ENCODE measurements around the gene PDXP. TPM values are rescaled to one million over a fixed set of nuclear protein-coding genes. Genes with fewer than 3 reads are reported as not detected.
"Not testable (repeated sequence)": the region's sequence is repeated elsewhere in the genome, so short reads cannot be mapped to it uniquely, and the experiment has no call there.

Gene PDXP
- total RNA-seq, 1 donor from 2014 or later, result 6.7 TPM

- DNase-seq (ENCODE audit: low read depth in 2 of 2), result no peak
These were observed 11.2 kb upstream of the PDXP start for GRCh38 chr22:37647317-37647716.

- no peak for DNase-seq (ENCODE audit: low read depth in 2 of 2)
These were observed 10.6 kb upstream of the PDXP start for GRCh38 chr22:37647928-37648327.

DNA sequence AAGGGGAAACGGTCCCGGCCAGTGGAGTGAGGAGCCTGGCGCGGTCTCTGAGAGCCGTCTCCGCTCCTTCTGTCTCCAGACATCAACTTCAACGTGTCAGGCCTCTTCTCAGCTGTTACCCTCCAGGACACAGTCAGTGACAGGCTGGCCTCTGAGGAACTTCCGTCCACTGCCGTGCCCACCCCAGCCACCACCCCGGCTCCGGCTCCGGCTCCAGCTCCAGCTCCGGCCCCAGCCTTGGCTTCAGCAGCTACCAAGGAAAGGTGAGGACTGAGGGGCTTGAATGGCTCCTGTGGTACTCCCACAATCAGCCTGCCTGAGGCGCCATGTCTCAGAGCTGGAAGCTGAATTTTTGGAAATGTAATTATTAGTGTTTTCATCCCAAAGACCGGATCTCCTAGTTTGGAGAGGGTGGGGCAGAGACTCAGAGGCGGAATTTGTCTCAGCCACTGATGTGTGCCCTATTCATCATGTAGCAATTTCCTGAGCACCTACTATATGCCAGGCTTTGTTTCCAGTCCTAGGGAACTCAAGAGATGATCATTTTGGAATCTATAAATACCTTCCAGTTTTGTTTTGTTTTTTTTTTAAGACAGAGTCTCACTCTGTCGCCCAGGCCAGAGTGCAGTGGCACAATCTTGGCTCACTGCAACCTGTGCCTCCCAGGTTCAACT lies 7.9 kb upstream of the PDXP start:
- no peak for DNase-seq (ENCODE audit: low read depth in 2 of 2)

DNA sequence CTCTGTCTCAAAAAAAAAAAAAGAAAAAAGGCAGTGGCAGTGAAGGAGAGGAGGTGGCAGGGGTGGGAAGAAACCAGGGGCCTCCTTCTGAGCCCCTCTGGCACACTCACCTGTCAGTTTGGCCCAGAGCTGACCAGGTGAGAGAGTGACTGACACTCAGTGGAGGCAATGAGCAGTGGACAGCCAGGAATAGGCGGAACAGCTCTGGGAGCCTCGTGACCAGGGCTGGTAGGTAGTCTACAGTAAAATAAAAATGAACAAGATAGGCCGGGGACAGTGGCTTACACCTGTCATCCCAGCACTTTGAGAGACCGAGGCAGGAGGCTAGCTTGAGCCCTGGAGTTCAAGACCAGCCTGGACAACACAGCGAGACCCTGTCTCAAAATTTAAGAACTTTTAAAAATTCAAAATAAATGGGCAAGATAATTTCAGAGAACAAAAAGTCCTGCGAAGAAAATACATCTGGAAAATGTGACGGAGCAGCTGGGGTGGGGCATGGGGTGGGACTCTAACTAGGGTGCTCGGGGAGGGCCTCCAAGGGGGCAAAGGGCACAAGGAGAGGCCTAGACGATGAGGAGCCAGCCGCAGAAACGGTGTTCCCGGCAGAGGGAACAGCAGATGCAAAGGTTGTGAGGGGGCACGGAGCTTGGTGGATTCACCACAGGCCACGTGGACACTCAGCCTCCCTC lies 3.8 kb upstream of the PDXP start:
- no peak for DNase-seq (ENCODE audit: low read depth in 2 of 2)

- DNase-seq (ENCODE audit: low read depth in 2 of 2), result no peak
These were observed 3.3 kb upstream of the PDXP start for GRCh38 chr22:37655252-37655563.

GRCh38 chr22:37656583-37656982 lies 1.9 kb upstream of the PDXP start:
- not testable (repeated sequence) for DNase-seq (ENCODE audit: low read depth in 2 of 2)

GRCh38 chr22:37657590-37658132 lies 862 bp upstream of the PDXP start:
- DNase-seq (ENCODE audit: low read depth in 2 of 2), result peak in 1 of 2 donors; percentile 28

DNA sequence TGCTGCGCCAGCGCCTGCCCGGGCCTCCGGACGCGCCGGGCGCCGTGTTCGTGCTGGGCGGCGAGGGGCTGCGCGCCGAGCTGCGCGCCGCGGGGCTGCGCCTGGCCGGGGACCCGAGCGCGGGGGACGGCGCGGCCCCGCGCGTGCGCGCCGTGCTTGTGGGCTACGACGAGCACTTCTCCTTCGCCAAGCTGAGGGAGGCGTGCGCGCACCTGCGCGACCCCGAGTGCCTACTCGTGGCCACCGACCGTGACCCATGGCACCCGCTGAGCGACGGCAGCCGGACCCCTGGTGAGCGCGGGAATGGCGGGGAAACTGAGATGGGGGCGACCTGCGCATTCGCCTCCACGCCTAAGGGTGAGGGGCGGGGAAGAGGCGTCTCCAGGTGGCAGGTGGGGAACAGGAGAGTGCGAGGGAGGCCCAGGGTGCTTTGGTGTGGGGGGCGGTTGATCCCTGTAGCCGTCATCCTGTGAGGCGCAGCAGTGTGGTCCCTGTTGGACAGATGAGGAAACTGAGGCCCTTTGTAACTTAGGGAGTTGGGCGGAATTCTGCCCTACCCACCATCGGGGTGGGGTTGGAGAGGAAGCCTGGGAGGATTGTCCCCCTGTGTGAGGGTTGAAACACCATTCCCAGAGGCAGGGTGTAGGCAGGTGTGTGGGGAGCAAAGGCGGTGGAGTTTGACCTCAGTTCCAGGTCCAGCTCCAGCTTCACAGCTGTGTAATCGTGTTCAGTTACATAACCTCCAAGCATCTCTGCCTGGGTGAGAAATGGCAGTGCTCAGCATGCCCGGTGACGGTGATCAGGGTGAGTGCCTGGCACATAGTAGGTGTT lies 758 bp downstream of the PDXP start:
- no peak for DNase-seq (ENCODE audit: low read depth in 2 of 2)

- no peak for DNase-seq (ENCODE audit: low read depth in 2 of 2)
These were observed 1.6 kb downstream of the PDXP start for GRCh38 chr22:37659897-37660708.

DNA sequence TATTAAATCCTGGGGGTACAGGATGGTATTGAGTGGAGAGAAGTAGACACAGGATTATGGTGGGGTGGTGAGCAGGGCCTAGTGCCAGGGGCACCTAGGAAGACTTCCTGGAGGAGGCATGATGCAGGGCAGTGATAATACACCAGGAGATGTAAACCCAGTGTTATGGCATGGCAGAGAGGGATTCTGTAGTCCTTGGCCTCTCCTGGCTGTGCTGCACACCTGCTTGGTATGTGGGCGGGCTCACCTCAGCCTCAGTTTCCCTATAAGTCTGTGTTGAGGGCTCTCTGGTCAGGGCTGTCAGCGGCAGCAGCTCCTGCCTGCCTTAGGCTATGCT lies 2.2 kb downstream of the PDXP start:
- no peak for DNase-seq (ENCODE audit: low read depth in 2 of 2)

DNA sequence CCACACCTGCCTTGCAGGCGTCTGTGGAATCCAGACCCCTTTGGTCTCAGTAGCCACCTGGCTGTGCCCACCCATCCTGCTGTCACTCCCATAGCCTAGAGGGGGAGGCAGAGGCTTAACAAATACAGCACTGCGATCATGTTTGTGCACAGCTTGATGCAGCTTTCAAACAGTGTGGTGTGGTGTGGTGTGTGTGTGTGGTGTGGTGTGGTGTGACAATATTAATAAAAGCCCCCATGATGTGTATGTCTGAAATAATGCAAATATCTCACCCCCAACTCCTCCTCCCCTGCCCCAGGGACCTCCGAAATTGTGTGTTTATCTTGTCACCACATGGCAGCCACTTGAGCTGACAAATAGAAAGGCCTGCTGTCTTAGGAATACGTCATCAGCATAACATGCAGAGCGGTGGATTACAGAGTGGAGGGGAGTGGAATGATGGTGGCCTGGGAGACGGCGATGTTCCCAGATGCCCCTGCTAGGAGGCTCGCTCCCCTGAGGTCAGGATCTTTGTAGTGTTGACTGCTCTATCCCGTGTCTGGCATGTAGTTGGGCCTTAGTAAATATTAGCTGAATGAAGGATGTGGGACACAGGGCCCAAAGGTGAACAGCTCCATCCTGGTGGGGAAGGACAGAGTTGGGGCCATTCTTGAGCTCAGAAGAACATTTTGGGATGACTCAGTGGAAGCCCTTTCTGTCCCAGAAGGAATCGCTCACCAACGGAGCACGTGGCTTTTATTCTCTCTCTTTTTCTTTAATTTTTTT lies 2.8 kb downstream of the PDXP start:
- DNase-seq (ENCODE audit: low read depth in 2 of 2), result peak in 1 of 2 donors; percentile 53

GRCh38 chr22:37662039-37662438 lies 3.5 kb downstream of the PDXP start:
- no peak for DNase-seq (ENCODE audit: low read depth in 2 of 2)

GRCh38 chr22:37663521-37664140 lies 5.1 kb downstream of the PDXP start:
- DNase-seq (ENCODE audit: low read depth in 2 of 2), result no peak

DNA sequence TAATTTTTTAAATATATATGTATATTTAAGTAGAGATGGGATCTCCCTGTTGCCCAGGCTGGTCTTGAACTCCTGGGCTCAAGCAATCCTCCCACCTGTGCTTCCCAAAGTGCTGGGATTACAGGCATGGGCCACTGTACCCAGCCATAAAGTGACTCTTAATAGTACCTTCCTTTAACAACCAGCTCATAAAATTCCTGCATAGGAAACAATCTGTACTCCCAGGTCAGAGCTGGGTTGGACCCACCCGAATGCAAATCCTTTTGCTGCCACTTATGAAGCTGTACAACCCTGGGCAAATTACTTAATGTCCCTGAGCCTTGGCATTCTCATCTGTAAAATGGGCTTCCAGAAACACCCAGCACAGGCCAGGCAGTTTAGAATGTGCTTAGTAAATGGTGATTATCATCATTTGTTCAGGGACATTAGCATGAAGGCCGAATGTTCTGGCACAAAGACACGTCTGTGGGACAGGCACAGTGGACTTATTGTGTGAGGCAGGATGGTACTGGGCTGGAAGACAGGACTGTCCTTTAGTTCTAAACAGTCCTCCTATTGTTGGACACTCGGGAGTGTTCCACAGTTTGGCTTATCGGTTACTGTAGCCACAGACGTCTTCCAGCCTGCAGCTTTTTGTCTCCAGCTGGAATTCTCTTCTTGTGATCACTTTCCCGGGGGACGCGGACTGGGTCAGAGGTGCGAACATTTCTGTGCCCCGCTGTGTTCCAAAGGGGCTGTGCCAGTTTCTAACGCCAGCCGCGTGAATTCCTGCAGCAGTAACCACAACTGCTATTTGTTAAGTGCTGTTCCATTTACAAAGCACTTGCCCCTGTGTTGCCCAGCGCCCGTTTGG lies 6.0 kb downstream of the PDXP start:
- DNase-seq (ENCODE audit: low read depth in 2 of 2), result no peak

DNA sequence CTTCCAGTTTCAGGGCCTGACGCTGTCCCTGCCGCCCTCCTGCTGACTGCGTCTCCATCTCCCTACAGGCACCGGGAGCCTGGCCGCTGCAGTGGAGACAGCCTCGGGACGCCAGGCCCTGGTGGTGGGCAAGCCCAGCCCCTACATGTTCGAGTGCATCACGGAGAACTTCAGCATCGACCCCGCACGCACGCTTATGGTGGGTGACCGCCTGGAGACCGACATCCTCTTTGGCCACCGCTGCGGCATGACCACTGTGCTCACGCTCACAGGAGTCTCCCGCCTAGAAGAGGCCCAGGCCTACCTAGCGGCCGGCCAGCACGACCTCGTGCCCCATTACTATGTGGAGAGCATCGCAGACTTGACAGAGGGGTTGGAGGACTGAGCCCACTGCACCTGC lies 7.0 kb downstream of the PDXP start:
- no peak for DNase-seq (ENCODE audit: low read depth in 2 of 2)

- no peak for DNase-seq (ENCODE audit: low read depth in 2 of 2)
These were observed 11.1 kb downstream of the PDXP start for GRCh38 chr22:37669586-37669985.

GRCh38 chr22:37672206-37672919 lies 13.8 kb downstream of the PDXP start:
- DNase-seq (ENCODE audit: low read depth in 2 of 2), result no peak

DNA sequence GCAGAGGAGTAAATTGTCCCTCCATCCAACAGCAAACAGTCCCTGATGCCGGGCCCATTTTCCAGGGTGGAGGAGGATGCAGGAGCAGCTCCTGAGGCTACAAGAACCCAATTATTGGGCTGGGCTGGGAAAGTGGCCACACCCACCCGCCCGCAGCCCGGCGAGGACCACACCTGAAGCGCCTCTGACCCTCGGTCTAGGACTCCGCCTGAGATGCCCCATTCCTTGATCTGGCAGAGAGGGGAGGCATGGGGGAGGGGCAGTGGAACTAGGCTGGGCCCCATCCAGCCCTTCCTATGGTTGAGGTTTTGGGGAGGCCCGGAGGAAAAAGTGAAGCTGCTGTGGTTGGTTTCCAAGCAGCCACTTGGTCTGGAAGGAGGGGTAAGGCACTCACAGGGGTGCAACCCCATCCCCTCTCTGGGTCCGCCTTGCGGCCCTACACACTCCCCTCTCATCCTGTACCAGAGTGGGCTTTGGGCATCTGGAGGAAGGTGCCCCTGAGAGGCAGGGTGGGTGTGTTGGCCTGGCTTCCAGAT lies 14.5 kb downstream of the PDXP start:
- no peak for DNase-seq (ENCODE audit: low read depth in 2 of 2)

GRCh38 chr22:37674248-37674647 lies 15.7 kb downstream of the PDXP start:
- DNase-seq (ENCODE audit: low read depth in 2 of 2), result no peak
